Measurements from ENCODE around the gene PAXX. TPM values are rescaled to one million over a fixed set of nuclear protein-coding genes. Genes with fewer than 3 reads are reported as not detected.

PAXX gene
- total RNA-seq, 1 donor from 2014 or later, result 57.3 TPM

DNA sequence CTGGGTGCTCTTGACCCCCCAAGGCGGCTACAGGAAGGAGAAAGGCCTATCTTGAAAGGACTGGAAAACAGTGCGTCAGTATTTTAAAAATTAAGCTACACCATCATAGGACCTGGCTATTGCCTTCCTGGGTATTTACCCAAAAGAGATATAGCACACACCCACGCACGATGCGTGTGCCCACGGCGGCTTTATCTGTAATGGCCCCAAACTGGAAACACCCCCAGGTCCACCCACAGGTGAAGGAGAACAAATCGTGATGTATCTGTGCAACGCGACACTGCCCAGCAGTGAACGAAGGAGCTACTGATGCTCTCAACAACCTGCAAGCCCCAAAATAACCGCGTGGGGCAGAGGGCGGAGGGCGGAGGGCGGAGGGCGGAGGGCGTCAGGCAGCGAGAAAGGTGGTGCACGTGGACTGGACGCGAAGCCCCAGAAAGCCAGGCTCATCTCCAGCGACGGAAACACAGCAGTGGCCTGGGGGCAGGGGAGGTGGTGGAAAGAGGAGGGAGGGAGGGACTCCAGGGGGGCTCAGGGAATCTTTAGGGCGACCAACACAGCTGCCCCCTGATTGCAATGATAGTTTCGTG lies 27.3 kb upstream of the PAXX start:
- no peak for DNase-seq (ENCODE audit: low read depth)

- no peak for DNase-seq (ENCODE audit: low read depth)
Measured at GRCh38 chr9:136965771-136966484, 26.3 kb upstream of the PAXX start.

GRCh38 chr9:136968333-136969127 lies 23.7 kb upstream of the PAXX start:
- DNase-seq (ENCODE audit: low read depth), result no peak

GRCh38 chr9:136969150-136969549 lies 23.1 kb upstream of the PAXX start:
- DNase-seq (ENCODE audit: low read depth), result no peak

- DNase-seq (ENCODE audit: low read depth), result no peak
Measured at GRCh38 chr9:136969774-136970173, 22.4 kb upstream of the PAXX start.

DNA sequence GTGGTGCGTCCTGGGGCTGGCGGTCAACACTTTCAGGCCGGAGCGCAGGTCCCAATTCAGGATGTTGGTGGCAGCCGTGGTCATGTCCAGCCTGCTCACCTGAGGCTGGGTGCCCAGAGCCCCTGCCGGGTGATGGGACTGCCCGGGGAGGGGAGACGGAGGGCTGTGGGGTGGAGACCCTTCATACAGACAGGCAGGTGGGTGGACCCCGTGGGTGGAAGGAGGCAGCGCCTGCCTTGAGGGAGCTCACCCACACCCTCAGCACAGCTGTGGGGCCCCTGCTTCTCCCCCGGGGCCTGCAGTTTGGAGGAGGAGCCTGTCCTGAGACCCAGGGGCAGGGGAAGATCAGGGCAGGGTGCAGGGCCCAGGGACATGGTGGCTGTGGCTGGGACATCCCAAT lies 21.9 kb upstream of the PAXX start:
- no peak for DNase-seq (ENCODE audit: low read depth)

GRCh38 chr9:136971746-136972145 lies 20.5 kb upstream of the PAXX start:
- DNase-seq (ENCODE audit: low read depth), result no peak

DNA sequence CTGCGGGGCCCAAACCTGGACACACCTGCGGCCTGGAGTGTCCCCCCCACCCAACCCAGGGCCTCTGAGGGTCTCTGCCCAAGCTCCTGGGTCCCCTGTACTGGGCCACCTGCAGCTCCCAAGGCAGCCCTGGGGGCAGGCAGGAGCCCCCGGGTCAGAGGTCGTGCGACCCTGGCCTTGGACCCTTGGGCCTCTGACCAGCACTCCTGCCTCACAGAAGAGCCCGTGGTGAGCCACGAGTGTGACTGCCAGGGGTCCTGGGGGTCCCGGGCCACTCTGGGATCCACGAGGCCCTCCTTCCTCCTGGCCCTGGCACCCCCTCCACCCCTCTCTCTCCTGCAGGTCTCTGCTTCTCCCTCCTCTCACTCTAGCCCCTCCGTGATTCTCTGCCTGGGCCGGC lies 19.9 kb upstream of the PAXX start:
- DNase-seq (ENCODE audit: low read depth), result no peak

DNA sequence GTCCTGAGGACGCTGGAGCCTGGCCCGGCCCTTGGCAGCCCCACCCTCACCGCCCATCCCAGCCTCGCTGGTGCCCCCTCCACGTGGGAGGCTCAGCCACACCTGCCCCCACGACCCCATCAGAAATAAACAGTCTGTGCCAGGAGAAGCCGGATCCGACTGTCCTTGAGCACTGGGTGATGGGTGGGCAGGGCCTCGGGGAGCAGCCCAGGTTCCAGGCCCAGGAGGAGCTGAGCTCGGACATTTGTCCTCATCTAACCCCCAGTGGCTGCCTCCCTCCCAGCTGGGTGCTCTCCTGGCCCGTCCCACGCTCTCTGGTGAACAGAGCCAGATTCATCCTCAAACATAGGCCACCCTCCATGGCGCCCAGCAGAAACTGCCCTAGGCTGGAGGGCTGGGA lies 19.5 kb upstream of the PAXX start:
- no peak for DNase-seq (ENCODE audit: low read depth)

DNA sequence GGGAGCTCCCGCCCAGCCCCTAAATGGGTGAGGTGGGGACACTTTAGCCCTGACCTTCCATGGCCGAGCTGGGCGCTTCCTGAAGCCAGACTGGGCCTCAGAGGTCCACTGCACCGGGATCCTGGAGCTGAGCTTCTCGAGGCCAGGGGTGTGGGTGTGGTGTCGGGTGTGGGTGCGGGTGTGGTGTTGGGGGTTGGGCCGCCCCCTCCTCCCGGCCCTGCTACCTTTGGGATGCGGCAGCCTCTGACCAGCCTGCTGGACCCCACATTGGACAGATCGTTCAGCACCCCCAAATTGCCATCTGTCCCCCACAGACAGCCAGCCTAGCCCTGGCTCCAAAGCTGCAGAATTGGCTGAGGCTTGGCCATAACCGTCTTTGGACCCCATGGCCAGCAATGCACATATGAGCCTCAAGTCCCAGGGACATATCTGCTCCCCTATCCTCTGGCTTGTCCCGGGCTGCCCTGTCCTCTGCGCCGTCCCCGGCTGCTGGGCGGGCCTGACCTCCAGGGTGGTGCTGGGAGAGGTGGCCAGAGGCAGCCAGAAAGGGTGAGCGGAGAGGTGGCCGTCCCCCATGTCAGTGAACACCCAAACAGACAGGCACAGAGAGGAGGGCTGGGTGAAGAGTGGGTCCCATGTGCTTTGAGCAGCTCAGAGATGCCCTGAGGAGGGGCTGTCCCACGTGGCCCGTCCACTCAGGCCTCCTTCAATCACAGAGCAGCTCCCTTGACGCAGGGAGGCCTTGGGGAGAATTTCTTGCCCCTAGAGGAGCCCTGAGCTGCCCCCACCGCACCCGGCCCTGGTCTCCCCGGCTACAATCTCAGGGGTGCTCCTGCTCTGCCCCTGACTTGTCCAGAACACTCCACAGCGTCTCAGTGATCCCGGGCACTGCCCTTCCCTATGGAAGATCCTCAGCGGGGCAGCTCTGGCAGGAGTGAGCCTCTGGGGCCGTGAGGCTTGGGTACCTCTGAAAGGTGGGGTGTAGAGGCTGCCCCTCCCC lies 18.3 kb upstream of the PAXX start:
- DNase-seq (ENCODE audit: low read depth), result no peak

GRCh38 chr9:136974817-136975535 lies 17.2 kb upstream of the PAXX start:
- DNase-seq (ENCODE audit: low read depth), result peak; percentile 76

GRCh38 chr9:136975644-136976043 lies 16.6 kb upstream of the PAXX start:
- peak; percentile 84 for DNase-seq (ENCODE audit: low read depth)

DNA sequence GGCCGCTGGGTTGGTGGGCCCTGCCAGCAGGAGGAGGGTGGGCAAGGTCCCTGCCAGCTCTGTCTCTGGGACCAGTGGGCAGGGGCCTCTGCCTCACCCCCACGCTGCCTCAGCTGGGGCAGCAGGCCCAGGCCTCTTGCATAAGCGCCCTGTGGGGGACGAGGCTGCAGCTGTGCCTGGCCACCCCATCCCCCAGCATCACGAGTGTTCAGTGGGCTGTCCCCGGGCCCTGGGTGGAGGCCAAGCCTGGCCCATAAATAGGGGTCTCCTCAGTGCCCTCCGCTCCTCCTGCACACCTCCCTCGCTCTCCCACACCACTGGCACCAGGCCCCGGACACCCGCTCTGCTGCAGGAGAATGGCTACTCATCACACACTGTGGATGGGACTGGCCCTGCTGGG lies 15.0 kb upstream of the PAXX start, which contains the start of gene PTGDS:
TSS of gene PTGDS (plus strand) at position 282 of the 400 bp plus-strand sequence. CDS start at position 357, 75 bp downstream.
- DNase-seq (ENCODE audit: low read depth), result peak; percentile 76

DNA sequence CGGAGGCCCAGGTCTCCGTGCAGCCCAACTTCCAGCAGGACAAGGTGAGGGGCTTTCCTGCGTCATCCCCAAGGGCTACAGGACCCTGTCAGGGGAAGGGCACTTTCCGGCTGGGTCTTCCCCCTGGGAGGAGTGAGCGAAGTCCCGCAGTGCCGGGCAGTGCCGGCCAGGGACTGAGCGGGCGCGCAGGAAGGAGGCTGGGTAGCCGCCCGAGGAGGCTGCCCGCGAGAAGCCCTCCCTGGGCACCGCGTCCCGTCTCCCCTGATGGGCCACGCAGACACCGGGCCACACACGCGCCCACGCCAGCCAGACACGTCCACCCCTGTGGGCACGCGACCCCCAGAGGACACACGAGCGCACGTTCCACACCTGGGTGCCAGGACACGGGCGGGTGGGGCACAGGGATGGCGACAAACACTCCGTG lies 14.6 kb upstream of the PAXX start:
- no peak for DNase-seq (ENCODE audit: low read depth)

DNA sequence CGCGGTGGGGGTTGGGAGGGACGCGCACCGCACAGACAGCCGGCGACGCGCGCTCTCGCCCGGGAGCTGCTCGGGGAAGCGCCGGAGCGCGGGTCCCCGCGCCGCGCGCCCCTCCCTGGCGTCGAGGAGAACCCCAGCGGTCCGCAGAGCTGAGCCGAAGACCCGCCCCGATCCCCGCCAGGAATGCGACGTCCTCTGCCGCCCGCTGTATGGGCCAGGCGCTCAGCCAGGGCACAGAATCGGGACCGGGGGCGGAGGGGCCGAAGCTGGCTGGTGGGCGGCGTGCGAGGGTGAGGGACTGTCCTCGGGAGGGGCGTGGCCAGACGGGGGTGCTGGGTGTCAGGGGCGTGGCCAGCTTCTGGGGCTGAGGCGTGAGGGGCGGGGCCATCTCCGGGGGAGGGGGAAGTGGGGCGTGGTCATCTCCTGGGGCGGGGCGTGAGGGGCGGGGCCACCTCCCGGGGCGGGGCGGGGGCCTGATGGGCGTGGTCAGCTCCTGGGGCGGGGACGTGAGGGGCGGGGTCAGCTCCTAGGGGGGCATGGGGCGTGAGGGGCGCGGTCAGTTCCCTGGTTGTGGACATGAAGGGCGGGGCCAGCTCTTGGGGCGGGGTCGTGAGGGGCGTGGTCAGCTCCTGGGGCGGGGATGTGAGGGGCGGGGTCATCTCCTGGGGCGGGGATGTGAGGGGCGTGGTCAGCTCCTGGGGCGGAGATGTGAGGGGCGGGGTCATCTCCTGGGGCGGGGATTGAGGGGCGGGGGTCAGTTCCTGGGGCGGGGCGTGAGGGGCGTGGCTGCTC lies 14.0 kb upstream of the PAXX start:
- DNase-seq (ENCODE audit: low read depth), result peak; percentile 55

DNA sequence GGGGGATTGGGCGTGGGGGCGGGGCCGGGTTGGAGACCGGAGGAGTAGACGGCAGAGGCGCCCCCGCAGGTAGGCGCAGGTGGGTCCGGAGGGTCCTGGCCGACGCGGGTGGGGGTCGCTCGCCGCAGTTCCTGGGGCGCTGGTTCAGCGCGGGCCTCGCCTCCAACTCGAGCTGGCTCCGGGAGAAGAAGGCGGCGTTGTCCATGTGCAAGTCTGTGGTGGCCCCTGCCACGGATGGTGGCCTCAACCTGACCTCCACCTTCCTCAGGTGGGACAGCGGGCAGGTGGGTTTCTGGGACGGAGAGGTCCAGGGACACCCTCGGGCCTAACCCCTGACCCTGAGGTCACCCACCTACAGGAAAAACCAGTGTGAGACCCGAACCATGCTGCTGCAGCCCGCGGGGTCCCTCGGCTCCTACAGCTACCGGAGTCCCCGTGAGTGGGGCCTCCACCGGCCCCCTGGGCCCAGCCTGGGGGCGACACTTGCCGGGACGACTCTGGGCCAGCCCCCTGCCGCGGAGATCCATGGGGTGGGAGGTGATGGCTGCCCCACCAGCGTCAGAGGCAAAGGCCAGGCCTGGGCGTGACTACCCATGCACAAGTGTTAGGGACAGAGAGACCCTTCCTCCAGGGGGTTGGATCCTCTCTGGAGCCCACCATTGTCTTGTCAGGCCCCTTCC lies 13.2 kb upstream of the PAXX start:
- no peak for DNase-seq (ENCODE audit: low read depth)

DNA sequence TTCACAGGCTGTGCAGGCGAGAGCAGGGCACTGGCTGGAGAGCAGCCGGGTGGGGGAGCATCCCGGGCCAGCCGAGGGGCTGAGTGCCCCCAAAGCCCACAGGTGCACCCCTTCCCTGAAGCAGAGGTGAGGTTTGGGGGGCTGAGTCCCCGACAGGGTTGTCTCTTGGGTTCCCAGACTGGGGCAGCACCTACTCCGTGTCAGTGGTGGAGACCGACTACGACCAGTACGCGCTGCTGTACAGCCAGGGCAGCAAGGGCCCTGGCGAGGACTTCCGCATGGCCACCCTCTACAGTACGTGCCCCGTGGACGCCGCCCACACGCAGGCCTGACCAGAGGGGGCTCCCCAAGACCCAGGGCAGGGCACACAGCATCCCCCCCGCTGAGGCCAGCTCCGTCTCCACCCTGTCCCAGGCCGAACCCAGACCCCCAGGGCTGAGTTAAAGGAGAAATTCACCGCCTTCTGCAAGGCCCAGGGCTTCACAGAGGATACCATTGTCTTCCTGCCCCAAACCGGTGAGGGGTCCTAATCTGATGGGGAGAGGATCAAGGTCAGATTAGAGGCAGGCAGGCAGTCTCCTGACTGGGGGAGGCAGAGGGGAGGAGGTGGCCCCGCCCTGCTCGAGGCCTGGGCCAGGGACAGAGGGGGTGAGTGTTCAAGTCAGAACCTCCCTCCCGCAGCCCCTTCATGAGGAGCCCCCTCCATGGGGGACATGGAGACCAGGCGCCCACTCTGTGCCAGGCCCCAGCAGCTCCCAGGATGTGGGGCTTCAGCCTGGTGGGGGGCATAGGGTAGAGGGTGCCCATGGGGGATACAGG lies 12.2 kb upstream of the PAXX start:
- no peak for DNase-seq (ENCODE audit: low read depth)
